H9 (cell line): ENCODE measurements around the gene SPSB3. TPM values are rescaled to one million over a fixed set of nuclear protein-coding genes. Genes with fewer than 3 reads are reported as not detected.

Experiments used
- DNase-seq: peaks from one replicate; pipeline ENCODE4 v3.0.0-alpha.2; 2017
- H2AFZ ChIP-seq: one replicate; pipeline ENCODE4 v1.6.1; 2013; ENCODE audit warnings: mild to moderate bottlenecking, low read length, control low read depth, moderate library complexity
- H2AK5ac ChIP-seq: 2 replicates; pipeline ENCODE4 v1.6.1; 2013; ENCODE audit warnings: low read length, control low read depth, mixed read lengths; ENCODE audit not compliant: insufficient read length
- H2BK120ac ChIP-seq: one replicate; pipeline ENCODE4 v1.6.1; 2013; ENCODE audit warnings: low read depth, mild to moderate bottlenecking, low read length, control low read depth, inconsistent platforms; ENCODE audit not compliant: poor library complexity, severe bottlenecking
- H2BK12ac ChIP-seq: 2 replicates; pipeline ENCODE4 v1.6.1; 2013; ENCODE audit warnings: low read length, control low read depth, mixed read lengths, low read depth; ENCODE audit not compliant: insufficient read length
- H2BK15ac ChIP-seq: 2 replicates; pipeline ENCODE4 v1.6.1; 2013; ENCODE audit warnings: low read depth, low read length, control low read depth
- H2BK20ac ChIP-seq: one replicate; pipeline ENCODE4 v1.6.1; 2013; ENCODE audit warnings: low read depth, mild to moderate bottlenecking, low read length, control low read depth, inconsistent platforms; ENCODE audit not compliant: poor library complexity, severe bottlenecking
- H2BK5ac ChIP-seq: 2 replicates; pipeline ENCODE4 v1.6.1; 2013; ENCODE audit warnings: low read length, control low read depth, mixed read lengths; ENCODE audit not compliant: insufficient read length
- H3K14ac ChIP-seq: 2 replicates; pipeline ENCODE4 v1.6.1; 2013; ENCODE audit warnings: low read length, control low read depth; ENCODE audit not compliant: insufficient read depth
- H3K18ac ChIP-seq: 2 replicates; pipeline ENCODE4 v1.6.1; 2013; ENCODE audit warnings: low read depth, mild to moderate bottlenecking, mixed read lengths, low read length, control low read depth; ENCODE audit not compliant: insufficient read length
- H3K23ac ChIP-seq: 2 replicates; pipeline ENCODE4 v1.6.1; 2013; ENCODE audit warnings: low read length, control low read depth, mixed read lengths, low read depth; ENCODE audit not compliant: insufficient read length
- H3K23me2 ChIP-seq: 2 replicates; pipeline ENCODE4 v1.6.1; 2013; ENCODE audit warnings: low read depth, mild to moderate bottlenecking, mixed read lengths, low read length, control low read depth; ENCODE audit not compliant: insufficient read length, poor library complexity, severe bottlenecking
- H3K27ac ChIP-seq: 2 replicates; pipeline ENCODE4 v1.5.1; 2013; ENCODE audit warnings: low read length, control low read depth, mixed read lengths, low read depth; ENCODE audit not compliant: insufficient read length
- H3K27me3 ChIP-seq: 2 replicates; pipeline ENCODE4 v1.6.1; 2013; ENCODE audit warnings: low read length, control low read depth, inconsistent platforms; ENCODE audit not compliant: insufficient read depth
- H3K4ac ChIP-seq: 2 replicates; pipeline ENCODE4 v1.6.1; 2013; ENCODE audit warnings: low read depth, mild to moderate bottlenecking, control low read depth, inconsistent platforms, low read length, moderate library complexity
- H3K4me1 ChIP-seq: 2 replicates; pipeline ENCODE4 v1.6.1; 2013; ENCODE audit warnings: low read length, control low read depth, inconsistent platforms; ENCODE audit not compliant: insufficient read depth
- H3K4me2 ChIP-seq: 2 replicates; pipeline ENCODE4 v1.6.1; 2013; ENCODE audit warnings: low read length, control low read depth, mixed read lengths; ENCODE audit not compliant: insufficient read length, insufficient read depth
- H3K56ac ChIP-seq: 2 replicates; pipeline ENCODE4 v1.6.1; 2013; ENCODE audit warnings: low read depth, mild to moderate bottlenecking, mixed read lengths, low read length, control low read depth; ENCODE audit not compliant: insufficient read length
- H3K79me1 ChIP-seq: 2 replicates; pipeline ENCODE4 v1.6.1; 2013; ENCODE audit warnings: low read depth, mild to moderate bottlenecking, moderate library complexity, low read length, control low read depth, inconsistent platforms; ENCODE audit not compliant: insufficient read depth, poor library complexity, severe bottlenecking
- H3K79me2 ChIP-seq: 2 replicates; pipeline ENCODE4 v1.6.1; 2013; ENCODE audit warnings: low read length, control low read depth, inconsistent platforms; ENCODE audit not compliant: insufficient read depth
- H3K9ac ChIP-seq: 2 replicates; pipeline ENCODE4 v1.6.1; 2013; ENCODE audit warnings: low read length, control low read depth, mixed read lengths; ENCODE audit not compliant: insufficient read length; ENCODE audit errors: extremely low read depth
- H3K9me3 ChIP-seq: one replicate; pipeline ENCODE4 v1.6.1; 2013; ENCODE audit warnings: low read depth, low read length, inconsistent platforms; ENCODE audit not compliant: control insufficient read depth
- H3T11ph ChIP-seq: one replicate; pipeline ENCODE4 v1.6.1; 2013; ENCODE audit warnings: mild to moderate bottlenecking, low read length, control low read depth, inconsistent platforms
- H4K20me1 ChIP-seq: one replicate; pipeline ENCODE4 v1.6.1; 2013; ENCODE audit not compliant: control insufficient read depth, insufficient read length, insufficient read depth
- H4K5ac ChIP-seq: 2 replicates; pipeline ENCODE4 v1.6.1; 2013; ENCODE audit warnings: low read depth, mild to moderate bottlenecking, mixed read lengths, low read length, control low read depth; ENCODE audit not compliant: insufficient read length
- H4K8ac ChIP-seq: replicated peaks from 2 replicates; pipeline ENCODE4 v1.6.1; 2013; ENCODE audit warnings: low read length, control low read depth, mixed read lengths, low read depth; ENCODE audit not compliant: insufficient read length
- H4K91ac ChIP-seq: 2 replicates; pipeline ENCODE4 v1.6.1; 2013; ENCODE audit warnings: low read depth, mild to moderate bottlenecking, moderate library complexity, mixed read lengths, low read length, control low read depth; ENCODE audit not compliant: insufficient read length
- H3K27ac Mint-ChIP-seq, 3 experiments: 2 replicates in 2 of 3; 3 replicates in 1 of 3; pipeline ENCODE4 v1.8.0; 2020 to 2021; ENCODE audit warnings: mixed read lengths in 3 of 3, mild to moderate bottlenecking in 1 of 3, moderate library complexity in 1 of 3
- H3K27me3 Mint-ChIP-seq: 2 replicates; pipeline ENCODE4 v1.8.0; 2021; ENCODE audit warnings: low read depth, mild to moderate bottlenecking, moderate library complexity, mixed read lengths
- H3K36me3 Mint-ChIP-seq, 3 experiments: 2 replicates in 2 of 3; 3 replicates in 1 of 3; pipeline ENCODE4 v1.8.0; 2020 to 2021; ENCODE audit warnings: low read depth in 3 of 3, mixed read lengths in 3 of 3; ENCODE audit not compliant: insufficient read depth in 1 of 3
- H3K4me1 Mint-ChIP-seq, 2 experiments: 2 replicates each; pipeline ENCODE4 v1.8.0; 2020; ENCODE audit warnings: mixed read lengths in 2 of 2
- H3K4me3 Mint-ChIP-seq, 2 experiments: 2 replicates in 1 of 2; 3 replicates in 1 of 2; pipeline ENCODE4 v1.8.0; 2020 to 2021; ENCODE audit warnings: mild to moderate bottlenecking in 2 of 2, mixed read lengths in 2 of 2, moderate library complexity in 1 of 2
- H3K9me3 Mint-ChIP-seq, 2 experiments: 2 replicates in 1 of 2; 3 replicates in 1 of 2; pipeline ENCODE4 v1.8.0; 2020; ENCODE audit warnings: mild to moderate bottlenecking in 2 of 2, mixed read lengths in 2 of 2, moderate library complexity in 1 of 2
- WGBS: extraction: QIAGEN DNeasy Blood & Tissue Kit; methylation state at CpG from one replicate; pipeline ENCODE4 v1.1.7; 2013; ENCODE audit warnings: missing lambda C conversion rate, low lambda C conversion rate, mixed read lengths; ENCODE audit not compliant: insufficient read length; ENCODE audit errors: extremely low coverage; 5-methylcytosine and 5-hydroxymethylcytosine counted together
- total RNA-seq: library from RNA; stranded (reverse); gene quantifications from 2 replicates; pipeline ENCODE4 v1.2.1, GENCODE V29; 2021
- TF ChIP-seq, protein P1 (sequence below): fragments of 200-600 bp; sonication (generic); conservative IDR thresholded peaks from 3 replicates; pipeline ENCODE4 v1.8.0; 2021; ENCODE audit warnings: antibody characterized with exemption, mild to moderate bottlenecking

Gene SPSB3
- total RNA-seq, 1 experiment from 2014 or later, result 19.9 TPM

DNA sequence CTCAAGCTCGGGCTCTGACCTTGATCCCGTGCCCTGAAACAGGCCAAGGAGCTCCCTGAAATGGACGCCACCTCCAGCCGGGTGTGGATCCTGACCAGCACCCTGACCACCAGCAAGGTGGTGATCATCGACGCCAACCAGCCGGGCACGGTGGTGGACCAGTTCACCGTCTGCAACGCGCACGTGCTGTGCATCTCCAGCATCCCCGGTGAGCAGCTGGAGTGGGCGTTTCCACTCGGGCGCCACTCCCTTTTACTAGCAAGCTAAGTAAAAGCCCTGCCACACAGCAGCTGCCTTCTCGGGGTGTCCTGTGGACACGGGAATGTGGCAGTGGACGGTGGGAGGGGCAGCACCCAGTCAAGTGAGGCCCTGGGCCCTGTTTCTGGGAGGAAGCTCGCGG lies 17.4 kb downstream of the SPSB3 start:
- H2AFZ ChIP-seq, result no peak overlapping the region
- peaks cover 3% of the 10 kb centered on the region for H3K23me2 ChIP-seq
- H2BK120ac ChIP-seq, result no peak overlapping the region
- no peak overlapping the region for H3K56ac ChIP-seq
- H4K5ac ChIP-seq, result no peak overlapping the region
- H2AK5ac ChIP-seq, result no peak overlapping the region
- no peaks in the 10 kb centered on the region for H3K9me3 ChIP-seq
- H2BK20ac ChIP-seq, result no peak overlapping the region
- H2BK5ac ChIP-seq, result no peak overlapping the region
- Mint-ChIP-seq H3K36me3 (peaks cover 7 to 41% (median 28%) of the 10 kb centered on the region in 3 experiments; a peak in 6 of 7 replicates), H3K27me3 (no peaks in the 10 kb centered on the region; the same call in 1 of the 2 replicates), H3K4me1 (peaks cover under 1 to 2% of the 10 kb centered on the region in 2 experiments; a peak in 3 of 4 replicates), H3K27ac (no peak overlapping the region), H3K9me3 (no peaks in the 10 kb centered on the region), H3K4me3 (no peak overlapping the region)
- no peak overlapping the region for H4K8ac ChIP-seq
- H3K27me3 ChIP-seq, result no peaks in the 10 kb centered on the region
- H3K18ac ChIP-seq, result no peak overlapping the region
- H2BK15ac ChIP-seq, result no peak overlapping the region
- no peak for DNase-seq
- H3K4me2 ChIP-seq, result no peak overlapping the region
- no peak overlapping the region for H3K23ac ChIP-seq
- no CpG with 5 or more reads among the region's 21 CpGs for WGBS
- H3K9ac ChIP-seq, result no peak overlapping the region
- H3T11ph ChIP-seq, result no peak overlapping the region
- no peaks in the 10 kb centered on the region for H3K4me1 ChIP-seq
- H4K20me1 ChIP-seq, result no peaks in the 10 kb centered on the region
- no peaks in the 10 kb centered on the region for H3K79me2 ChIP-seq
- H3K27ac ChIP-seq, result no peak overlapping the region
- no peak overlapping the region for H4K91ac ChIP-seq
- no peaks in the 10 kb centered on the region for H3K79me1 ChIP-seq
- H2BK12ac ChIP-seq, result no peak overlapping the region
- TF ChIP-seq, protein P1, sequence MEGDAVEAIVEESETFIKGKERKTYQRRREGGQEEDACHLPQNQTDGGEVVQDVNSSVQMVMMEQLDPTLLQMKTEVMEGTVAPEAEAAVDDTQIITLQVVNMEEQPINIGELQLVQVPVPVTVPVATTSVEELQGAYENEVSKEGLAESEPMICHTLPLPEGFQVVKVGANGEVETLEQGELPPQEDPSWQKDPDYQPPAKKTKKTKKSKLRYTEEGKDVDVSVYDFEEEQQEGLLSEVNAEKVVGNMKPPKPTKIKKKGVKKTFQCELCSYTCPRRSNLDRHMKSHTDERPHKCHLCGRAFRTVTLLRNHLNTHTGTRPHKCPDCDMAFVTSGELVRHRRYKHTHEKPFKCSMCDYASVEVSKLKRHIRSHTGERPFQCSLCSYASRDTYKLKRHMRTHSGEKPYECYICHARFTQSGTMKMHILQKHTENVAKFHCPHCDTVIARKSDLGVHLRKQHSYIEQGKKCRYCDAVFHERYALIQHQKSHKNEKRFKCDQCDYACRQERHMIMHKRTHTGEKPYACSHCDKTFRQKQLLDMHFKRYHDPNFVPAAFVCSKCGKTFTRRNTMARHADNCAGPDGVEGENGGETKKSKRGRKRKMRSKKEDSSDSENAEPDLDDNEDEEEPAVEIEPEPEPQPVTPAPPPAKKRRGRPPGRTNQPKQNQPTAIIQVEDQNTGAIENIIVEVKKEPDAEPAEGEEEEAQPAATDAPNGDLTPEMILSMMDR, result no peak
- H3K14ac ChIP-seq, result no peak overlapping the region
- no peak overlapping the region for H3K4ac ChIP-seq
